ENCODE data around the gene OCA2.

Gene OCA2

DNA sequence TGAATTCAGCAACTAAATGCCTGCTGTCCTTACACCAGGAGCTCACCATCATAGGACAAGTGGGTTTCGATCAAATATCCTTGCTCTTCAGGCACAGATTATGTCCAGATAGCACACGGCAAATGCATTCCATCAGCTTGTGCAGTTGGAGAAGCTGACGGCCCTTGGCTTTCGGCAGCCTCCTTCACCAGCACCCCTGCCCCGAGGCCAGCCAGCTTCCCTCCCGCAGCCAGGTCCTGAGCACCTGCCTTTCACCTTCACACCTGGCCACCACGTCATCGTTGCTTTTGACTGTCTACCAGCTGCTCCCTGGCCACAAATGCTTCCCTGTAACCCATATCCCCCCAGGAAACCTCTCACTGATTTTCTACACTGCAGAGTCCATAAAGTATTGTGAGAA lies 355.5 kb downstream of the OCA2 start:
- no peak for TF ChIP-seq CTCF (IDR thresholded peaks at IDR 0.05; ENCODE audit: extremely low read depth, missing control alignments)
- no peak for DNase-seq (ENCODE audit: low spot score)

- DNase-seq (ENCODE audit: low spot score), result no peak
- no peak for TF ChIP-seq CTCF (IDR thresholded peaks at IDR 0.05; ENCODE audit: extremely low read depth, missing control alignments)
These were observed 356.2 kb downstream of the OCA2 start for GRCh38 chr15:27742751-27743477.

- no peak for DNase-seq (ENCODE audit: low spot score)
- no peak for TF ChIP-seq CTCF (IDR thresholded peaks at IDR 0.05; ENCODE audit: extremely low read depth, missing control alignments)
These were observed 357.8 kb downstream of the OCA2 start for GRCh38 chr15:27741226-27741860.

DNA sequence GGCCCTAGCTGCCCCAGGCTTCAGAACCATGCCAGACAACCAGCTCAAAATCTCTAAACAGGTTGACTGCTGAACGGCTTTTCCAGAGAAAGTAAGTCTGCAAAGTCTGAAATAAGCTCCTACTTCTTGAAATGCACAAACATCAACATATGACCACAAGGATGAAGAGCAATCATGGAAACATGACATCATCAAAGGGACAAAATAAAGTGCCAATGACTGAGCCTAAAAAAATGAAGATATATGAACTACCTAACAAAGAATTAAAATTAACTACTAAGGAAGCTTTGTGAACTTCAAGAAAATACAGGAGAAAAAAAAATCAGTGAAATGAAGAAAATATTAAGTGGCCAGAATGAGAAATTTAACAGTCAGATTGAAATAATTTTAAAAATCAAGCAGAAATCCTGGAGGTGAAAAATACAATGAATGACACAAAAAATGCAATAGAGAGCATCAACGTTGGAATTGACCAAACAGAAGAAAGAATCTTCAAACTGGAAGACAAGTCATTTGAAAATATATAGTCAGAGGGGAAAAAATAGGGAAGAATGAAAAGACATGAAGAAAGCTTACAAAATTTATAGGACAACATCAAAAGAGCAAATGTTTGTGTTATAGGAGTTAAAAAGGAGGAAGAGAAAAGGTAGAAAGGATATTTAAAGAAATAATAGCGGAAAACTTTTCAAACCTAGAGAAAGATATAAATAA lies 364.2 kb downstream of the OCA2 start:
- no peak for DNase-seq (ENCODE audit: low spot score)
- TF ChIP-seq CTCF (IDR thresholded peaks at IDR 0.05; ENCODE audit: extremely low read depth, missing control alignments), result no peak

GRCh38 chr15:27731776-27732175 lies 367.3 kb downstream of the OCA2 start:
- TF ChIP-seq CTCF (IDR thresholded peaks at IDR 0.05; ENCODE audit: extremely low read depth, missing control alignments), result no peak
- DNase-seq (ENCODE audit: low spot score), result no peak

- DNase-seq (ENCODE audit: low spot score), result no peak
- no peak for TF ChIP-seq CTCF (IDR thresholded peaks at IDR 0.05; ENCODE audit: extremely low read depth, missing control alignments)
These were observed 368.2 kb downstream of the OCA2 start for GRCh38 chr15:27730868-27731267.

DNA sequence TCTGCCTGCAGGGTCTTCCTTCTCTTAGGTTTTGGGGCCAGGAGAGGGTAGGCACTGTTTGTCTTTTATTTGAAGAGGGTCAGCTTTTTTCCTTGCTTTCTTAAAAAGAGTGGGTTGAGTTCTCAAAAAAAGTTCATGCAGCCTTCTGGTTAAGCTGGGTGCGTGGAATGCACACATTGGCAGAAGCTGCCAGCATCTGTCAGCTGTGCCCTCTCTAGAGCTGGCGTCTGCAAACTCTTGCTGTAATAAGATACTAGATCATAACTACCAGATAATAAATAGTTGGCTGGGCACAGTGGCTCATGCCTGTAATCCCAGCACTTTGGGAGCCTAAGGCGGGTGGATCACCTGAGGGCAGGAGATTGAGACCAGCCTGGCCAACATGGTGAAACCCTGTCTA lies 373.4 kb downstream of the OCA2 start:
- no peak for TF ChIP-seq CTCF (IDR thresholded peaks at IDR 0.05; ENCODE audit: extremely low read depth, missing control alignments)
- DNase-seq (ENCODE audit: low spot score), result no peak

Data from GM20000 (cell line).